GM12873 (cell line): ENCODE measurements around the gene ATG10.

Experiments
- TF ChIP-seq, protein P1 (sequence below): IDR thresholded peaks from 2 replicates; pipeline ENCODE4 v1.5.1; 2012; ENCODE audit warnings: low read depth, mild to moderate bottlenecking, moderate library complexity, low read length, control low read depth; ENCODE audit not compliant: insufficient read depth; ENCODE audit errors: missing control alignments

ATG10 gene

DNA sequence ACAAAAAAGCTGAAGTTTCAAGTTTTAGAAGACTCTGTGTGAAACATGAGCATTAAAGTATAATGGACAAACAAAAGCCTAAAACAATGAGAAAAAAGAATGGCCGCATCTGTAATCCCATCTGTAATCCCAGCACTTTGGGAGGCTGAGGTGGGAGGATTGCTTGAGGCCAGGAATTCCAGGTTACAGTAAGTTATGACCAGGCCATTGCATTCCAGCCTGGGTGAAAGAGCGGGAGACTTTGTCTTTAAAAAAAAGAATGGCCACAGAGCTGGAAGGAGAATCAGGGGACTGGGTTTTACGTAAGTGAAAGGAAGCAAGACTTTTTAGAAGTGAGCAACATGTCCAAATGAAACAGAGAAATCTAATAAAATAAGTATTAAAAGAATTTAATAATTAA lies 2.6 kb upstream of the ATG10 start:
- TF ChIP-seq, protein P1, sequence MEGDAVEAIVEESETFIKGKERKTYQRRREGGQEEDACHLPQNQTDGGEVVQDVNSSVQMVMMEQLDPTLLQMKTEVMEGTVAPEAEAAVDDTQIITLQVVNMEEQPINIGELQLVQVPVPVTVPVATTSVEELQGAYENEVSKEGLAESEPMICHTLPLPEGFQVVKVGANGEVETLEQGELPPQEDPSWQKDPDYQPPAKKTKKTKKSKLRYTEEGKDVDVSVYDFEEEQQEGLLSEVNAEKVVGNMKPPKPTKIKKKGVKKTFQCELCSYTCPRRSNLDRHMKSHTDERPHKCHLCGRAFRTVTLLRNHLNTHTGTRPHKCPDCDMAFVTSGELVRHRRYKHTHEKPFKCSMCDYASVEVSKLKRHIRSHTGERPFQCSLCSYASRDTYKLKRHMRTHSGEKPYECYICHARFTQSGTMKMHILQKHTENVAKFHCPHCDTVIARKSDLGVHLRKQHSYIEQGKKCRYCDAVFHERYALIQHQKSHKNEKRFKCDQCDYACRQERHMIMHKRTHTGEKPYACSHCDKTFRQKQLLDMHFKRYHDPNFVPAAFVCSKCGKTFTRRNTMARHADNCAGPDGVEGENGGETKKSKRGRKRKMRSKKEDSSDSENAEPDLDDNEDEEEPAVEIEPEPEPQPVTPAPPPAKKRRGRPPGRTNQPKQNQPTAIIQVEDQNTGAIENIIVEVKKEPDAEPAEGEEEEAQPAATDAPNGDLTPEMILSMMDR: no peak

DNA sequence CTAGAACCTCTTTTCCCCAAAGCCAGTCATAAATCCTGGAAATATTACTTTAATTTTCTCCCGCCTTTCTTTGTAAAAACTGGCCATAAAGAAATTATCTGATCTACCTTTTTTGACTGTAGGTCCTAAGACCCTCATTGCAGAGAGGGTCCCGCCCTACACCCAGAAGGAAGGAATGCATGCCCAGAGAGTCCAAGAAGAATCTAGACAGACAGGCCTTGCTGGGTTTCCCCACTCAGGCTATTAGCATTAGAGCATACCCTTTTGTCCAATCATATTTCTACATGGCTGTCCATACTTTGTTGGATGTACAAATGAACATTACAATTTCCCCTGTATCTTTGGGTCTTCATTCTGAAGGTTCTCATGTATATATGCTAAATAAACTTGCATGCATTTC lies 1.9 kb upstream of the ATG10 start:
- TF ChIP-seq, protein P1: no peak

DNA sequence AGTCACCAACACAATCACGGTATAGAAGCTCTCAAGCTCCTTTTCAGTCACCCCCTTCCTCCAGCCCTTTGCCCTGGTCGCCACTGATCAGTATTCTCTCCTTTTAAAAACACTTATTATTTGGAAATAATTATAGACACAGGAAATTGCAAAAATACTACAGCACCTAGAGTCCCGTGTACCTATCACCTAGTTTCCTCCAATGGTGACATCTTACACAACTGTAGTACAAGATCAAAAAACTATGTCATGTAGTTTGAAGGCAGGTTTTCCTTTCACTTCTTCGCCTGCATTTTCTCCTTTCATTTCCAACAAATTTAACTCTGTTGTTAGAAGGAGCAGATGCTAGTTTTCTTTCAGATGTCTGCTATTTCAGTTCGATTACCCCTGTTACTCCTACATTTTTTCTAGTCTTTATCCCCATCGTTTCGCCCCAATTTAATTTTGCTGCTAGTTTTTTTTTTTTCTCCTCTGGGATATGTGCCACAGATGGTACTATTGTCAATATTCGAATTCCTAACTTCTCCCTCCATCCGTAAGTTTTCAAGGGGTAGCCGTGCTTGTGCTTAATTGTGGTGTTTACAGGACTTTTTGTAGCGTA lies 612 bp upstream of the ATG10 start:
- TF ChIP-seq, protein P1: no peak

DNA sequence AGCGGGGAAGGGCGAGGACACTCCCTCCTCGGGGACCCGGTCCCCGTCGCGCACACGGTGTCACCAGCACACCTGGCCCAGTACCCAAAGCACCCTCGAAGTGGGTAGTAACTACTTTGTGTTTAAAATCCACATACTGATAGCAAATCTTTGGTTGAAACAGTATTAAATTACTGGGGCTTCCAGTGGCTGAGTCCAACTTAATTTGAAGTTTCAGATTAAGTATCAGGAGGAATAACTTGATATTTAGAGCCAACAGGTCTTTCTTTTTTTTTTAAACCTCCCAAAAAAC lies 615 bp downstream of the ATG10 start:
- TF ChIP-seq, protein P1: no peak

DNA sequence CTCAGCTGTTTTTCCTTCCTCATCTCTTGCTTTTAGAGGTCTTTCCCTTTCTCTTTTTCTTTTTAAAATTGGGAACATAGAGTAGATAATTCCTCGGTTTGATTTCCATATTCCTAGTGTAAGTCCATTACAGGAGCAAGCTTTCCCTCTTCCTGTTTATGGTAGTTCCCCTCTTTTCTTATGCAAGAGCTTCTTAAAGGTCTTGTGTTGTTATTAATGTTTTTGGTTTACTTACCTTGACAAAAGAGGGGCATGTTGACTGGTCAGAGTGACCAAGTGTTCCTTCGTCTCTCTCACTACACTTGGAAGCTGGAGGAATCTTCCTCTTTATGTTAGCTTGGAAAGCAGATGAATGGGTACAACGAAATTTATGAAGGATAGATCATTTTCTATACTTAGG lies 8.3 kb downstream of the ATG10 start:
- TF ChIP-seq, protein P1: no peak

DNA sequence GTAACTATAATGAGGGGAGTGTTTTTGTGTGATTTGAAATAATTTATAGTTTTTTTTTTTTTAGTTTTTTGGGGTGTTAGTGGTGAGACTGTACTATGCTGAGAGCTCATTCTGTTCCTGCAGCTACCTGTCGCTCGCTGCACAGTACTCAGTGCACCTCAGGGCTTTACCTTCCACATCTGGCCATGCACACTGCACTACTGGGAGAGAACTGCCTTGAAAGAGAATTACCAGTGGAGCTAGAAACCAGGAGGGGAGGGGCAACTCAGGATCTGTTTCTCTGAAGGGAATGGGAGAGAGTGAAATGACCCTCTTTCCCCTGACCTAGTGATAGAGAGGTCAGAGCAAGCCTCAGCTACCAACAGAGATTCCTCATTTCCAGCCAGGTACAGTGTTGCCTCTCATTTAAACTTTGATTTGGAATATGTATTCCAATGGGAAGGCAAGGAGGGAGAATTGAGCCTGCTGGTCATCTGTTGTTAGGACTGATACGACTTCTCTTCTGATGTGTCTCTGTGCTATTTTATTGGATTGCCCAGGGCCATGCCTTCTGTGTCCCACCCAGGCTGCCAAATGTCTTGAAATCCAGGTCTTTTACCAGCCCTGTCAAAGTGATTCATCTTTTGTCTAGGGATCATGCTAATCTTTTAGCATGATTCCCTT lies 8.9 kb downstream of the ATG10 start:
- TF ChIP-seq, protein P1: no peak

DNA sequence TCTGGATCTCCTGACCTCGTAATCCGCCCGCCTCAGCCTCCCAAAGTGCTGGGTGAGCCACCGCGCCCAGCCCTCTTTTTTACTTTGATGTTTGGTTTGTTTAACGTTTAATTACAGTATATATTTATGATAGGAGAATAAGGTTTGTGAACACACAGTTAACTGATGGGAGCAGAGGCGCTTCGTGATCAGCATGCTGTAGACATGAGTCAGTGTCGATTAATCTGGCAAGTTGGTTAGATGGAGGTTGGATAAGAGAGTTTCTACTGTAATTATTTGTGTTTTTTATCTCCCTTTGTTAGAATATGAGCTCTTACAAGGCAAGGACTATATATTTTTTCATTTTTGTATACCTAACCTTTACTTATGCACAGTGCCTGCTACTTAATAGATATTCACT lies 14.3 kb downstream of the ATG10 start:
- TF ChIP-seq, protein P1: no peak

DNA sequence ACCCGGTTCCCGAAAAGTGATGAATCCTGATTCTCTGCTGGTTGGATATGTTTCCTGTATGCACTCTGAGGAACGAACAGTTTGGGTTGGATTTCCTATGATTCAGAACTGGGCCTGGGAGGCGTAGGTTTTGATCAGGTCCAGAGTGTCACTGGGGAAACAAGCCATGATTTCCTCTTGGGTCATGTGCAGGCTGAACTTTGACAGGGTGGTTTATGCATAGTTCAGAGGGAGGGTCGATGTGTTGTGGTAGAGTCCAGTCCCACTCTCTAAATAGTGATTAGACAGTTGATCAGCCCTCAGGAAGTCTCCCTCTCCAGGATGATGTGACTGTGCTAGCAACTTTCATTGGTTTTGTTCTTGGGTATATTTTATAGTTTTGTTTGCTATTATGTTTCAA lies 17.4 kb downstream of the ATG10 start:
- TF ChIP-seq, protein P1: no peak
